Activated CD8-positive, alpha-beta memory T cell treated with anti-CD3 and anti-CD28 coated beads, Interleukin-2, amount 50 U/mL, for 48 hours (primary cell): ENCODE results near the gene XXYLT1.
"Not testable (repeated sequence)": the region's sequence is repeated elsewhere in the genome, so short reads cannot be mapped to it uniquely, and the experiment has no call there.

ENCODE experiments used
- DNase-seq: peaks from one replicate; pipeline ENCODE4 v3.0.0-alpha.2; 2020

XXYLT1 gene

DNA sequence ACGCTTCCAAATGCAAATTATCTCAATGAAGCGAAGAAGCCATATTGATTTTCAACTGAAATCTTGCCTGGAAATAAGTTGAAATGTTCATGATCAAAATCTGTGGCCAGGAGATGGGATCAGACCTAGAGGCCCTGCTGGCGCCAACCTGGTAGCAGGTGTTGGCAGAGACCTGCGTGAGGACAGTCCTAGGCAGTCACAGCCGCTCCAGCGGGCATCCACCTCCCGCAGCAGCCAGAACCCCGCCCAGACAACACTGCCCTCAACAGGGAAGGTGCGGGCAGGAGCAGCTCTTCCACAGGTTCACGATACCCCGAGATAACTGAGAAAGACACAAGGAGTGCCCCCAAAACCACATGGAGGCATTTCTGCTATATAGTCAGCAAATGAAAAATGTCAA, 145.3 kb downstream of the XXYLT1 start:
- no peak for DNase-seq

DNA sequence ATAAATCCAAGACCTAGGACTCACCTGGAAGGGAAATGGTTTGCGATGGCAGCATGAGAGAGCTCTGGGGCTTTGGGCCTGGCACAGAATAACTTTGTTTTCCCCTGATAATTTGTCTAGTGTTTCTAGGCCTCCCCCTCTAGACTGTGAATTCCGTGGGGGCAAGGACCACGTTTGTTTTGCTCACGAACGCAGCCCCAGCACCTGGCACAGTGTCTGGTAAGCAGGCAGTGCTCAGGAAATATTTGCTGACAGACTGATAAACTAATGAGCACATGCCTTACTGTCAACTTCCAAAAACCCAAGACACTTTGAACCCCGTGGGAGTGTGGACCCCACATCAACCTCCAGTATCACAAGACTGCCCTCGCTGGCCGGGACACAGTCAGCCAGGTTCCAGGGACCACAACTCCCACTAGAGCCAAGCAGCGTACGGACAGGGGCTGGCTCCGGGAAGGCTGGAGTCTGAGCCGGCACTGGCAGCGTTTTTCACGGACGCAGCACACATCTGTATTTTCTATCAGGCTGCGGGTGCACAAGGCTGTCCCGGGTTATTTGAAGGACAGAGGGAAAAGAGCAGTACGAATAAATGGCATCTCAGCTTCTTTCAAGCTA, 146.5 kb downstream of the XXYLT1 start:
- DNase-seq, result no peak

DNA sequence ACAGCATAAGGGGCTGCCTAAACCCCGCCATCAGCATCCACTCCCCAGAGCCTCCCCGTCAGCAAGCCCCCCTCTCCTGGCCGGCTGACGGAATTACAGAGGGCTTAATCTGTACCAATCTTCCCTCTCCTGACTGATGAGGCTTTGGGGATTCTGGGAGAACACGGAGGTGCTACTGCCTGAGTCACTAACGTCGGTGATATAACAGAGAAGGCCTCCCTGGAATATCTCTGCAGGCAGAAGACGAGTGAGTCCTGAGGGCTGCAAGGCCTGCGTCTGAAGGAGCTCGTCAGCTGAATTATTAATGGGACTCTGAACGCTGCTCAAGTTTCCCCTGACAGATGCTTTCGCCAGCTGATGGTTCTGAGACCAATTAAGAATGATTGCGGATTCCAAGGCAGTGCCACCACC, 147.7 kb downstream of the XXYLT1 start:
- DNase-seq, result no peak

DNA sequence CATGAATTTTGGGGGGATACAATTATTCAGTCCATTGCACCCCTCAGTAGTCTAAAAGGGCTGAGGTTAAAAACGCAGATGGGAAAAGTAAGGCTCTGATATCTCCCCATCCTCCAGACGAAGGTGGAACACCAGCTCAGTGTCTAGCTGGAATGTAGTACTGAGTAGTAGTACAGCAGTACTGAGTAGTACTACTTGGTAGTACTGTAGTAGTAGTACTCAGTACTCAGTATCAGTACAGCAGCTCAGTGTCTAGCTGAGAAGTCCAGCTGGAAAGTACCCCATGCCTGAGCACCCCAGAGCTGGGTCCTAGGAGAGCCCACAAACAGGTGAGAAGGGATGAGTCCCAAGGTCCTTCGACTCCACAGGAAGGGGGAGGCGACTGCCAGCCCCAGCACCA, 148.7 kb downstream of the XXYLT1 start:
- no peak for DNase-seq

DNA sequence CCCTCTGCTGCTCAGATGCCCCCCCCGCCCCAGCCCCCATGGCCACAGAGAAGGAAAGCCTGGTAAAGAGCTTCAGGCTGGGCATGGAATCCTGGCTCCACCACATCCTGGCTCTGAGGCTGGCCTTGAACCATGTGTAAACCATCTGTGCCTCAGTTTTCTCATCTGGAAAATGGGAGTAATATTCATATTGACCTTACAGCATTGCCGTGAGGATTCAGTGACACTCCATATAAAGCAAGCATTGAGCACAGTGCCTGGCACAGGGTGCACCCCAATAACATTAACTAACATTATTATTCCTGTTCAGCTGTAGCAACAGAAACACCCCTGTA, 150.7 kb downstream of the XXYLT1 start:
- DNase-seq, result no peak

DNA sequence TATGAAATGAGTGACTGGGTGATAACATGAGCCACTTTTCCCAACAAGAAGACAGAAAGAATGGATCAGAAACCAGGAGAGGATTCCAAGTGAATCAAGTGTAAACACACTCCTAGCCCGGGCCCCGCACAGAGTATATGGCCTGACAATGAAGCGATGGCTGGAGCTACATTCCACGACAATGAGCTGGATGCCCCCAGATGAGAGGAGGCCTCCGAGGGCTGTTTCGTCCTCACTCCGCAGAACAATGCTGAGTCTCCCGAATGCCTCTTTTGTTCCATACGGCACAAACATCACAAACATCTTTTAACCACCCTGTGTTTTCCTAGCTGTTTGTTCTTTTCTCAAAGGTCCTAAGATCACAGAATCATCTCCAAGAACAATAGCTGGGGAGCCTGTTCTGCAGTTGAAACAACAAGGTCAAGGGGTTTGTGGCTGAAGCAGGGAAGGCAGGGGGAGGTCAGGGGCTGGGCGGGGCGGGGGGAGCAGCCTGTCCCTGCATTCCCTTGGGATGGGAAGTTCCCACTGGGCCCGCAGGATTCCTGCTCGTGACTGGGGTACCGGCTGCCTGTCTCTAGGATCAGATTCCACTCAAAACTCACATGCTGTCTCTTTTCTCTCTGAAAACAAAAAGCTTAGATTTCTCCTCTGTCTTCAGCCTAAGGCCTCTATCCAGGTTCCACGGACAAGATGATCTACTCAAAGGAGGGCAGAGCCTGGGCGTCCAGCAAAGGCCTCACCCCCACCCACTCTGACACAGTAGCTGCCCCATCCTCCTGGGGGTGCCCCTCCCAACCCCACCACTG, 151.3 kb downstream of the XXYLT1 start:
- no peak for DNase-seq

DNA sequence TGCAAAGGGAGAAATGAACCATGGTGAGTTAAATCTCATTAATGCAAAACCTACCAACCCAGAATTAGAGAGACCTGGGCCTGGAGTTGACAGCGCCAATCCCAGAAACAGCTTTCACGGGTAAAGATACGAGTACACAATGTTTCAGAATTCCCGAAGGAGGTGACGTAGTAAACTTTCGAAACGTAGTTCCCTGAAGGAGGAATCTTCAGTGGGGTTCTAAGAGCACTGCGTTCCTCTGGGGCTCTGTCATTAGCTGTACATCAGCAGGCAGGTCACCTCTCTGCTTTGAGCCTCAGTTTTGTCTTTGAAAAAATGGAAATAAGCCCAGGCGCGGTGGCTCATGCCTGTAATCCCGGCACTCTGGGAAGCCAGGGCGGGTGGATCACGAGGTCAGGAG, 152.3 kb downstream of the XXYLT1 start:
- no peak for DNase-seq

DNA sequence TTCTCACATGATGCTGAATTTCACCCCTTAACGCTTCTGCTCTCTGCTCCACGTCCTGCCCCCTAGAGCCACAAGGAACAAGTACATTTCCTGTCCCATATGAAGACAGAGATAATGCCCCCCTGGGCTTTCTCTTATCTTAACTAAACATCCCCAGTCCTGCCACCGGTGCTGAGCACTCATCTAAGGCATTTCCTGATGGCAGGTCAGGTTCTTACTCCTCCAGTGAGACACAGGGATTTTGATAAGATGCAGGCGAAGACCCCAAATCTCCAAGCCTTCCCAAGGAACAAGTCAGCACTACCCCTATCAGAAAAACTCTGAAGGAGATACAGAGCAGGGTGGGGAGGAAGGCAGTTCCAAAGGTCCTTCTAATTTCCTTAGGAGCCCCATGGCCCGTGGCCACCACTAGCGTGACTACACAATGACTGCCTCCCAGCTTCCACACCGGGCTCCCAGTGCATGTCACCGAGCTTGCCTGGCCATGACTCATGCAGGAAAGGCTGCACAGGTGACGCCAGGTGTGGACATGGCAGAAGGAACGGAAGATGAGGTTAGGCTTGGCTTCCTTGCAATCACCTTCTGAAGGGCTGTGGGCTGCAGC, 152.9 kb downstream of the XXYLT1 start:
- no peak for DNase-seq

DNA sequence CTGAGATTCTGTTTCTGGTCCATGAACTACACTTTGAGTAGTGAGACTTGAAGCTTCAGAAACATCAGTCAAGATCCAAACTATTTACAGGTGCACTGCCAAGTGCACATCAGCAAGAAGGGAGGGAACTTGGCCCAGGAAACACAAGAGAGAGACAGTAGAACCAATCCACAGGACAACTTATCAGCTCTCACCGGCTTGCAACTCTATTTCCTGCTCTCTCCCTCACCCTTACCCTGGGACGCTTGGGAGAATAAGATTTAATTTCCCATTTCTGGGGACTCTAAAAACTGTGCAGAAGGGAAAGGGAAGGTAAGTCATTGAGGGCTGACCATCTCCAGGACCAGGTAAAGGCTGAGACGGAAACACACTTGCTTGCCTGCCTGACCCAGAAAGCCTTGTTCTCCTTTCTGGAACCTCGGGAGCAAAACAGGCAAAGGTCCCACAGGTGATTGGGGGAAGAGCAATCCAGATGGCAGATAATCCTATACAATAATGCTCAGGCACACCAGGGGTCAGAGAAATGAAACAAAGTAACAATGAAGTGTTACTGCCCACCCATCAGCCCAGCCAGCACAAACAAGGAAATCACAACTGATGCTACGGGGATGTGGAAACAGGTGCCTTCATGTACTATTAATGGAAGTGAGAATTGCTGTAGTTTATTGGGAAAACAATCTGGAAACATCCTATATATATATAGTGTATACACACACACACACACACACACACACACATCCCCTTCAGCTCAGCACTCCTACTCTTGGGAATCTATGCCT, 154.4 kb downstream of the XXYLT1 start:
- no peak for DNase-seq

DNA sequence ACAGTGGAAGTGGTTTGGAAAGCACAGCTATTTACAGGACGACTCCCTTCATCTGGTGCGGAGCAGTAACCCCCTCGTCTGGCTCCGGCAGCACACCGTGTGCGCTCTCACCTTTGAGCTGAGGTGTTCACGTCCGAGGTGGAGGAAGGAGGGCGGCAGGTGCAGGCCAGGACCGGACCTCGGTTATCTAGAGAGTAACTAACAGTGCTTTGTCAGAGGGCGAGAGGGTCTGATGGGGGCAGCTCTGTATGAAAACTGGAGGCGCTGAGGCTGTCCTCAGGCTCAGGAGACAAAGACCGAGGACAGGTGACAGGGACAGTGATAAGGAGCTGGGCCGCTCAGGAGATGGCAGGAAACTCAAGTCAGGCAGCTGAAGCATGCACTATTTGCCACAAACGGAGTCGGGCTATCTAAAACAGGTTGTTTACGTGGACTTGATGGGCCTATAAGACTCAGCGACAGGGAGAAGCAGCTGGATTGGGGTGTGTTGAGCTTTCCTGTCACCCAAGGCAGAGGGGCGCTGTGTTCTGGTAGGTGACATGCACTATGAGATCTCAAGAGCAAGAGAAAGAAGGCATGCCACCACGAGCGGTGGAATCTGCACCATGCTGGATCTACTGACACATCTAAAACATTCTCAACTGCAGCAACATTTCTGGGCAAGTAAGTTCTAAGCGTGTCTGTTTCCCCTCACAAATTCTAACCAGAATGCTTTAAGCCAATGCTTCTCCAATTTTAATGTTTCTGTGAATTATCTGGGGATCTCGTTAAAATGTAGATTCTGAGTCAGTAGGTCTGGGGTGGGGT, 155.2 kb downstream of the XXYLT1 start:
- DNase-seq, result no peak

DNA sequence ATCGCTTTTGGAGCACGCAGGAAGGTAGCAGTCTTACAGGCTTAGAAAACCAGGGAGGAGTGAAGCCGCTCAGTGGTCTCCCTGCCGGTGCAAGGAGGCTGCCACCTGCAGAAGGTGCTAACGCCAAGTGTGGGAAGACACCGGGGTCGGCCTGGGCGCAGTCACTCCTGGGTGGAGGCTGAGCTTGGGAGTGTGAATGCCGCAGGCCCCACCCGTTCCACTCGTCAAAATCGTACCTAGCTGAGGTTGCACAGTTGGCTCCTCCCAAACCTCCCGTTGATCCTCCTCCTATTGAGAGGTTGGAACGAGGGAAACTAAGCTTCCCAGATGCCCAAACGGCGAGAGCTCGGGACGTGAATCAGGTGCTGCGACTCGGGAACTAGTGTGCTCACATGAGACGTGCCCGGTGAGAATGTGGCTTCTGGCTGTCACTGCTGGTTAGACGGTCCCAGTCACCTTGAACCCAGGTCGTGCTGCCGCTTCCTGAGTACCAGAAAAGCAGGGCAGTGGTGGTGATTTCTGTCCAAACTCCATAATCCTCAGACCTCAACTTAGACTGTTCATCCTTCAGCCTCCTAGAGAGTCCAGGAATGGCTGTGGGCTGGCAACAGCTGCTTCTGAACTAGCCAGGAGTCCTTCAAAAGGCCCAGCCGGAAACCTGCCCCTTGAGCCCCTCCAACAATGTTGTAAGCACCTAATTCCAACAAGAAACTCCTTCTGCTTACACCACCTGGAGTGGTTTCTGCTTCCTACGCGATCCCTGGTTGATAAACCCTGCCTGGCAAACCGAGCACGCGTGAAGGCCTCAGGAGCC, 156.0 kb downstream of the XXYLT1 start:
- DNase-seq, result no peak

DNA sequence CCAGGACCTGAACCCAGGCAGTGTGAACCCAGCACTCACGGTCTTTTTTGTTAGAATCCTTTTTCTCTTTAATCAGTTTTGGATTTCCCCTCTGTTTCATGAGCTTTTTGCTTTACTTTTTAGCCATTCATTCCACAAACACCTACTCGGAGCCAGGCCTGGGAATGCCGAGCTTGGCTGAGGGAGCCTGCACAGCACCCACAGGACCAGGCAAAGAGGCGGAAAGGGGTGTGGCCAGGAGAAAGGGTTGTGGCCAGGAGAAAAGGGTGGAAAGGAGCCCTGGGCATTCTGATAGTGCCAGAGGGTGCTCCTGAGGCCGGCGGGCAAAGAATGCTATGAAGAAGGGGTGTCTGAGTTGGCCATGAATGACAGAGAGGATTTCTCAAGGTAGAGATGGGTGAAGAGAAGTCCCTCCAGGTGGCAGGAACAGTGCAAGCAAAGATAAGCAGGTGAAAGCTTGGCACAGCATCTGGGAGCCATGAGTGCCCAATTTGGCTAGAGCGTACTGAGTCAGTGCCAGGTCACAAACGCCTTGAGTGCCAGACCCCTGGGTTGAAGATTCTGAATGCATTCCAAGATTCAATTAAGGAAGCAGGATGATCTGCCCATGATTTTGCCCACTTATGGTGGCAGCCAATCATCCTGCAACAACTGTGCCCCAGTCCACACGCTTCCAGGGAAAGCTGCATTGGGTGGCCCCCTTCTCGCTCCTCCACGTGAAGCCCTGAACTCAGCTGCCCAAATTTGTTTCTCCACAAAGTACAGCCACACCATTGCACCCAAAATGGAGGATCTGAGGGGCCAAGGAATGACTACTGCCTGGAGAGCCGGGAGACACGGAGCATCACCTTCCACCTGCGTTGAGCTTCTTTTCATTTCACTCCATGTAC, 157.2 kb downstream of the XXYLT1 start:
- no peak for DNase-seq

DNA sequence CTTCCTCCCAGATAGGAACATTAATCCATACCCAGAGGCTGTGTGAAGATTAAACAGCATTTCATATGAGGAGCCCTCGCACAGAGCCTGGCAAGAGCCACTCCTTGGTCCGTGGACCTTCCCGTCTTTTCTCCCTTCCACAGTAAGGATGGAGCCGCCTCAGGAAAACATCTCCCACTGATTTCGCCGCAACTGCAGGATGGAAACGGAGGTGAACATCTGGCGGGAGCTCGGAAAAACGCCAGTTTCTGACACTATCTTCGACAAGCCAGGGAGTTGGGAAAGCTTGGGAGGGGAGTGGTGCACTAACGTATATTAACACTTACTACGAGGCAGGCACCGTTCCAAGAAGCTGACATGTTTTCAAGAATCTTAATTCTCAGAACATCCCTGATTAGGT, 157.9 kb downstream of the XXYLT1 start:
- DNase-seq, result no peak

DNA sequence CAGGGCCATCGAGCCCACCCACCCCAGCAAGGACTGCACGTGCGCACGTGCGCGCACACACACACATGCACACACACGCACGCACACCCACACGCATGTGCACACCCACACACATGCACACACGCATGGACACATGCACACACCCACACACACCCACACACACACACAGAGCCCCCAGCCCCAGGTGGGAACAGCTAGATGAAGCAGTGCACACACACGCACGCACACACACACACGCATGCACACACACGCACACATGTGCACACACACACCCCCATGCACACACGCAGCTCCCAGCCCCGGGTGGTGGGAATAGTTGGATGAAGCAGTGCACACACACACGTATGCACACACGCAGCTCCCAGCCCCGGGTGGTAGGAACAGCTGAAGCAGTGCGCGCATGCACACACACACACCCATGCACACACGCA, 158.6 kb downstream of the XXYLT1 start:
- DNase-seq, result no peak

DNA sequence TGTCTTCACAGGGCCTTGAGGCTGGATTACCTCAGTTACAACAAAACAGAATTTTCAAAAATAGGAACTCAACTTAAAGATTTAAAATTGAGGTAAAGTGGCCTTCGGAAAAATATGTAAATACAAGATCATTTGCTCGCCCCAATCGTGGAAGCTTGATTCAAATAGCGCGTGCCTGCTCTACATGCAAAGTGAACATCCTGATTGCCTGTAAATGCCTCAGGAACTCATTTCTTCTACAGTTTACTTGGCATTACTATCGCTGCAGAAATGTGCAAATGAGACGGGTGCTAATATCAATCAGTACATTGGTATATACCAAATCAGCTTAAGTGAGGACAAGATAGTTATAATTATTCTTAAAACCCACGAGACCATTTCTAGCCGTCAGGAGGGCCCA, 159.2 kb downstream of the XXYLT1 start:
- DNase-seq, result no peak

DNA sequence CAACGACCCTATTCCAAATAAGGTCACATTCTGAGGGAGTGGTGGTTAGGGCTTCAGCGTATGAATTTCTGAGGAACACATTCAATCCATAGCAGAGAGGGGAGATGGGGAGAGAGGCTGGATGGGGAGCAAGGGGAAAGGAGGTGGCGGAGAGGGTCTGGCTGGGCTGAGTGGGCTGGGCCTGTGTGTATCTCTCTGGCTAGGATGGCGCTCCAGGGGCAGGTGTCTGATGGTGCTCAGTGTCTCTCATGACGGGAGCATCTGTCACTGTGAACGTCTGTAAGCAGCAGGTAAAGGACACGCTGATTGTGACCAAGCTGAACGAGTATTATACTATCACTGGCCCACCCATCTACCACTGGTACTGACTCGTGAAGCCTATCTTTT, 159.6 kb downstream of the XXYLT1 start:
- no peak for DNase-seq

DNA sequence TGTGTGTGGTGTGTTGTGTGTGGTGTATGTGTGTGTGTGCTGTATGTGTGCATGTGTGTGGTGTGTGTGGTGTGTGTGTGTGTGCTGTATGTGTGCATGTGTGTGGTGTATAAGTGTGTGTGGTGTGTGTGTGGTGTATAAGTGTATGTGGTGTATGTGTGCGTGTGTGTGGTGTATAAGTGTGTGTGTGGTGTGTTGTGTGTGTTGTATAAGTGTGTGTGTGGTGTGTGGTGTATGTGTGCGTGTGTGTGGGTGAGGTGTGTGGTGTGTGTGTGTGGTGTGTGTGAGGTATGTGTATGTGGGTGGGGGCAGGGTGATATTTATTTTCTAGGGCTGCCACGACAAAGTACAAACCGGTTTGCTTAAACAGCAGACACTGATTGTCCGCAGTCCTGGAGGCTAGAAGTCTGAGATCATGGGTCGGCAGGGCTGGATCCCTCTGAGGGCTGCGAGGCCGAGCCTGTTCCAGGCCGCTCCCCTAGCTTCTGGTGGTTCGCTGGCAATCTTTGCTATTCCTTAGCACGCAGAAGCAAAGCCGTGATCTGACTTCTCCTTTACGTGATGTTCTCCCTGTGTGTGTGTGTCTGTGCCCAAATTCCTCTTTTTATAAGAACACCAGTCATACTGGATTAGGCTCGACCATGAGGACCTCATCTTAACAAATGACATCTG, 160.2 kb downstream of the XXYLT1 start:
- no peak for DNase-seq

DNA sequence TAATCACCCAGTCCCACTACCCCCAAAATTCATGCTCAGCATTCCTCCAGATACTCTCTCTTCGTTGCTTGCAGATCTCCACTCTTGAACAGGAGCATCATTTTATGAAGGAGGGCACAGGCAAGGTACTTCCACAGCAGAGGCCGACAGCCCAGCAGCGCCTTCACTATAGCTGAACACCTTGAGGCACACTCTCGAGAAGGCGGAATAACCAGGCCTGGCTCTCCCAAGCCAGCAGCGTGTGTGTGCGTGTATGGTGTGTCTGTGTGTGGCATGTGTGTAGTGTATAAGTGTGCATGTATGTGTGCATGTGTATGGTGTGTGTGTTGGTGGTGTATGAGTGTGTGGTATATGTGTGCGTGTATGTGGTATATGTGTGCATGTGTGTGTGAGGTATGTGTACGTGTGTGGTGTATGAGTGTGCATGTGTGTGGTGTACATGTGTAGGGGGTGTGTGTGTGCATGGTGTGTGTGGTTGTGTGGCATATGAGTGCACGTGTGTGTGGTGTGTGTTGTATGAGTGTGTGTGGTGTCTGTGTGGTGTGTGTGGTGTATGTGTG, 161.8 kb downstream of the XXYLT1 start:
- no peak for DNase-seq

DNA sequence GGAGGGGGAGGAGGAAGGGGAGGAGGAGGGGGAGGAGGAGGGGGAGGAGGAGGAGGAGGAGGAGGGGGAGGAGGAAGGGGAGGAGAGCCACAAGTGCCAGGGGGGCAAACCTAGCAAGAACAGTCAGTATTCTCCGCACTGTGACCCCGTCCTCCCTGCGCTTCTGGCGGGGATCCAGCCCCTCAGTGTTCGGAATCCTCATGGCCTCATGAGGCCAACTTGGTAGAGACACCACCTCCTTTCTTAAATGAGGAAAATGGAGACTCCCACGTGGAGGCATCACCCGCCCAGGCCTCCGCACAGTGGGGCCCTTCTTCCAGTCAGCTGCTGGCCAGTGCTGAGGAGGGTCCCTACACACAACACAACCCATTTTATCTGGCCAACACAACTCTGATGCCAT, 163.4 kb downstream of the XXYLT1 start:
- no peak for DNase-seq

DNA sequence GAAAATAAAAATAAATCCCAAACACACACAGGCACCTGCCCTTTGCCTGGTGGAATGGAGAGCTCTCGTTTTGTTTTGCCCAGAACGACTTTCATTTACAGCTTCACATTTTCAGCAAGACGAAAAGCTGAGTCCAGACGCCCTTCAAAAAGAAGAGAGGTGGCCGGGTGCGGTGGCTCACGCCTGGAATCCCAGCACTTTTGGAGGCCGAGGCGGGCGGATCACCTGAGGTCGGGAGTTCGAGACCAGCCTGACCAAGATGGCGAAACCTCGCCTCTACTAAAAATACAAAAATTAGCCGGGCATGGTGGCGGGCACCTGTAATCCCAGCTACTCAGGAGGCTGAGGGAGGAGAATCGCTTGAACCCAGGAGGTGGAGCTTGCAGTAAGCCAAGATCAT, 163.9 kb downstream of the XXYLT1 start:
- DNase-seq, result not testable (repeated sequence)
